ENCODE data around the gene CDC123. TPM values are rescaled to one million over a fixed set of nuclear protein-coding genes. Genes with fewer than 3 reads are reported as not detected.
A peak's percentile ranks its signal among the peaks of the same experiment; 100 is the strongest.

Gene CDC123
- total RNA-seq, 1 donor from 2014 or later: 71.1 TPM

DNA sequence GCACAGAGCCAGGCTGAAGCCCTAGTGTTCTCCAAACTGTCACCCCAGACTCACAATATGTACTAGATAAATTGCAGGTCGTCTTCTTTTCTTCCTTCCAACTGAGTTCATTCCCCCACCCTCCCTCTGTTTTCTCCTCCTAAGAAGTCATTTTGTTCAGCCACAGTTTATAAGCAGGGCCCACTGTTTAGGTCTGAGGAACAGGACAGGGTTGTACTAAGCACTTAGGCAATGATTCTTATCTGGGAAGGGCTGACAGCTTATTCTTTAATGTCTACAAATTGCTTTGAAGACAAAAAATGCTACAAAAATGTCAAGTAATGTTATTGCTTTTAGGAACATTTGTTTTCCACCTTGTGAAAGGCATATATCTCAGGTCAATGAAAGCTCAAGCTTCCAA lies 59.1 kb downstream of the CDC123 start:
- Mint-ChIP-seq H3K4me1 (ENCODE audit: low read depth) (peaks cover 3% of the 10 kb centered on the region), H3K27me3 (no peaks in the 10 kb centered on the region), H3K27ac (no peak overlapping the region), H3K4me3 (ENCODE audit: low read depth) (no peak overlapping the region), H3K36me3 (ENCODE audit: insufficient read depth) (peaks cover 11% of the 10 kb centered on the region), H3K9me3 (ENCODE audit: low read depth) (no peaks in the 10 kb centered on the region)
- TF ChIP-seq, protein P1, sequence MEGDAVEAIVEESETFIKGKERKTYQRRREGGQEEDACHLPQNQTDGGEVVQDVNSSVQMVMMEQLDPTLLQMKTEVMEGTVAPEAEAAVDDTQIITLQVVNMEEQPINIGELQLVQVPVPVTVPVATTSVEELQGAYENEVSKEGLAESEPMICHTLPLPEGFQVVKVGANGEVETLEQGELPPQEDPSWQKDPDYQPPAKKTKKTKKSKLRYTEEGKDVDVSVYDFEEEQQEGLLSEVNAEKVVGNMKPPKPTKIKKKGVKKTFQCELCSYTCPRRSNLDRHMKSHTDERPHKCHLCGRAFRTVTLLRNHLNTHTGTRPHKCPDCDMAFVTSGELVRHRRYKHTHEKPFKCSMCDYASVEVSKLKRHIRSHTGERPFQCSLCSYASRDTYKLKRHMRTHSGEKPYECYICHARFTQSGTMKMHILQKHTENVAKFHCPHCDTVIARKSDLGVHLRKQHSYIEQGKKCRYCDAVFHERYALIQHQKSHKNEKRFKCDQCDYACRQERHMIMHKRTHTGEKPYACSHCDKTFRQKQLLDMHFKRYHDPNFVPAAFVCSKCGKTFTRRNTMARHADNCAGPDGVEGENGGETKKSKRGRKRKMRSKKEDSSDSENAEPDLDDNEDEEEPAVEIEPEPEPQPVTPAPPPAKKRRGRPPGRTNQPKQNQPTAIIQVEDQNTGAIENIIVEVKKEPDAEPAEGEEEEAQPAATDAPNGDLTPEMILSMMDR (IDR thresholded peaks at IDR 0.05; ENCODE audit: unreplicated experiment): no peak
- DNase-seq (ENCODE audit: low spot score, unreplicated experiment): no peak

DNA sequence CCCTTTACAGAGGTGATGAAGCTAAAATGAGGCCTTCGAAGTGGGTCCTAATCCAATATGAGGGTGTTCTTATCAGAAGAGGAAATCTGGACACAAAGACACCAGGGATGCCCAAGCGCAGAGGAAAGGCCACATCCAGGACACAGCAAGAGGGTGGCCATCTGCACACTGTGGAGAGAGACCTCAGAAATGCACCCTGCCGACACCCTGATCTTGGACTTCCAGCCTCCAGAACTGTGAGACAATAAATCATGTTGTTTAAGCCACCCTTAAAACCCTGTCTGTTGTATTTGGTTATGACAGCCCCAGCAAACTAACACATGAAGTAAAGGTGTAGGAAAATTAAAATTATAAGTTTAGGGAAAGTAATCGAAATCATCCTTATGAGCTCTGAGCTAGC lies 64.0 kb downstream of the CDC123 start:
- Mint-ChIP-seq H3K36me3 (ENCODE audit: insufficient read depth) (peaks cover 4% of the 10 kb centered on the region), H3K9me3 (ENCODE audit: low read depth) (no peaks in the 10 kb centered on the region), H3K4me3 (ENCODE audit: low read depth) (no peak overlapping the region), H3K27ac (no peak overlapping the region), H3K27me3 (no peaks in the 10 kb centered on the region), H3K4me1 (ENCODE audit: low read depth) (peaks cover 6% of the 10 kb centered on the region)
- TF ChIP-seq, protein P1 (IDR thresholded peaks at IDR 0.05; ENCODE audit: unreplicated experiment): no peak
- no peak for DNase-seq (ENCODE audit: low spot score, unreplicated experiment)

DNA sequence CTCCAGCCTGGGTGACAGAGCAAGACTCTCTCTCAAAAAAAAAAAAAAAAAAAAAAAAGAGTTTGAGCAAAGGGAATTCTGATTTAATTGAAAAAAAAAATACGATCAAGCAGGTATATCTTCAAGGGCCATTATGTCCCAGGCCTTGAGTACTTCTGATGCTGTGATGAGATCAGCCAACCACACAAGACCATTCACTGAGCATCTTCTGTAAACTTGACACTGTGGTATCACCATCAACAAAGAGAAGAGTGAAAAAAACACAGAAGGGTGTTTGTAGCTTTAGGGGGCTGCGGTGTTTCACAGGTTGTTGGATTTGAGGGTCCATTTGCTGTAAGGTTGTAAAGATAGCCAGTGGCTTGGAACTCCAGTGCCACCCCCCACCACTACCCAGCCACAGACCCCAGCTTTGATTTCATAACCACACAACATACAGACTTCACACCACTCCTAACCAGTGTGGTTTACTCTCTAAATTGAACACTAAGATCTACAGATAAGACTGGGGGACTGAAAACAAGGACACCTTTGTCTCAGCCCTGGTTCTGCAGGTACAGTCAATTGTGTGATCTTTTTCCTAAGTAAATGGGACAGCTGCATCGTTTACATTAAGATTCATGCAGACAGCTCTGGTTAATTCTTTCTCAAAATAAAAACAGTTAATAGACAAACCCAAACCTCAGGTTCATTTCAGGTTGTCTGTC lies 66.4 kb downstream of the CDC123 start:
- Mint-ChIP-seq H3K27me3 (no peaks in the 10 kb centered on the region), H3K9me3 (ENCODE audit: low read depth) (no peaks in the 10 kb centered on the region), H3K4me3 (ENCODE audit: low read depth) (no peak overlapping the region), H3K27ac (peak overlapping the region; percentile 80), H3K36me3 (ENCODE audit: insufficient read depth) (peaks cover 3% of the 10 kb centered on the region), H3K4me1 (ENCODE audit: low read depth) (peaks cover 10% of the 10 kb centered on the region)
- TF ChIP-seq, protein P1 (IDR thresholded peaks at IDR 0.05; ENCODE audit: unreplicated experiment): no peak
- DNase-seq (ENCODE audit: low spot score, unreplicated experiment): no peak

DNA sequence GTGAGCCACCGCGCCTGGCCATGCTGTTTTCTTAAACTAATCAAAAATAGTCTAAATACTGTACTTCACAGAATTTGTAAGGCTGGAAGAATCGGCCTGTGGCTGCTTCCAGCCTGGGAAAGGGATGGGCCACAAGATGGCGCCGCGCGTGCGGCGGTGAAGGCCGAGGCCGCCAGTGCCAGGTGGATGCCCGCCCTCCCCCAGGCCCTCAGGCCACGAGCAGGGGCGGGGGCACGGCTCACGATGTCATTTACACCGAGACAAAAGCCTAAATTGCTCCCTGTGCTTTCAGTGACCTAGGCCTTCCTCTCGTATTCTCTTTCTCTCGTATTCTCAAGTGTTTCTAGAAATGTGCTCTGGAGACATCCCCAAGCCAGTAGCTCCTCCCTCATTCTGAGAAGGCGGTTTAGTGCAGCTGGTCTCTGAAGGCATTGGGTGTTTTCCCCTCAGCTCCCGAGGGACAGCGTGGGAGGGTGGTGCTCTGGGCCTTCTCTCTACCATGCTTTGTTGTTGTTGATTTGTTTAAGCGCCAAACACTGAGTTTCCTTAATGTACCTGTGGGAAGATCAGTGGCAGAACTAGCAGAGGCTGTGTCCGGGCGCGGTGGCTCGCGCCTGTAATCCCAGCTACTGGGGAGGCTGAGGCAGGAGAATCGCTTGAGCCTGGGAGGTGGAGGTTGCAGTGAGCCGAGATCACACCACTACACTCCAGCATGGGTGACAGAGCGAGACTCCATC lies 68.4 kb downstream of the CDC123 start:
- peak; percentile 55 for DNase-seq (ENCODE audit: low spot score, unreplicated experiment)
- H3K27ac Mint-ChIP-seq: peak overlapping the region; percentile 89
- H3K27me3 Mint-ChIP-seq: no peaks in the 10 kb centered on the region
- H3K4me3 Mint-ChIP-seq (ENCODE audit: low read depth): peak overlapping the region; percentile 58
- no peaks in the 10 kb centered on the region for H3K36me3 Mint-ChIP-seq (ENCODE audit: insufficient read depth)
- peaks cover 10% of the 10 kb centered on the region for H3K4me1 Mint-ChIP-seq (ENCODE audit: low read depth)
- TF ChIP-seq, protein P1 (IDR thresholded peaks at IDR 0.05; ENCODE audit: unreplicated experiment): peak; percentile 72
- H3K9me3 Mint-ChIP-seq (ENCODE audit: low read depth): no peaks in the 10 kb centered on the region

DNA sequence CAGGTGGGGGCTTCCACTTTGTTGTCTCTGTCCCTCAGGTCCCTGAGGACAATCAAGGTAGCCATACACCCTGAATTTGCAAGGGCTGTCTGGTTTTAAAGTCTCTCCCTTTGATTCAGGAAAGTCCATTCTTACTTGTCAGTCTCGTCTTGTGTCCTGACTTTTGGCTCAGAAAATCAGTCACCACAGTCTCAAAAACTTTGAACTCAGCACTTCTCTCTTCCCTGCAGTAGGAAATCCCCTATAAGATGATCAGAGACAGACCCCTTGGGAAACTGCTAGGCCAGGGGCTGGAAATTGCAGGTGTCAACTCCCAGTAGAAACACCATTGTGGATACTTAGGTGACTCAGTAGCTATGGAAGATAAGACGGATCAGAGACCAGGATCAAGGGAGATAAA lies 73.1 kb downstream of the CDC123 start:
- Mint-ChIP-seq H3K36me3 (ENCODE audit: insufficient read depth) (no peaks in the 10 kb centered on the region), H3K27me3 (no peaks in the 10 kb centered on the region), H3K4me1 (ENCODE audit: low read depth) (peaks cover 6% of the 10 kb centered on the region), H3K27ac (no peak overlapping the region), H3K4me3 (ENCODE audit: low read depth) (no peak overlapping the region), H3K9me3 (ENCODE audit: low read depth) (no peaks in the 10 kb centered on the region)
- DNase-seq (ENCODE audit: low spot score, unreplicated experiment): no peak
- TF ChIP-seq, protein P1 (IDR thresholded peaks at IDR 0.05; ENCODE audit: unreplicated experiment): no peak

Data from progenitor cell of endocrine pancreas (in vitro differentiated cells).